OCI-M2 (cell line): ENCODE measurements around the gene OR6N1.

Experiments
- DNase-seq: peaks from one replicate; lab custom pipeline; 2025; ENCODE audit not compliant: unreplicated experiment; lab: John Stamatoyannopoulos, UW

Gene OR6N1

DNA sequence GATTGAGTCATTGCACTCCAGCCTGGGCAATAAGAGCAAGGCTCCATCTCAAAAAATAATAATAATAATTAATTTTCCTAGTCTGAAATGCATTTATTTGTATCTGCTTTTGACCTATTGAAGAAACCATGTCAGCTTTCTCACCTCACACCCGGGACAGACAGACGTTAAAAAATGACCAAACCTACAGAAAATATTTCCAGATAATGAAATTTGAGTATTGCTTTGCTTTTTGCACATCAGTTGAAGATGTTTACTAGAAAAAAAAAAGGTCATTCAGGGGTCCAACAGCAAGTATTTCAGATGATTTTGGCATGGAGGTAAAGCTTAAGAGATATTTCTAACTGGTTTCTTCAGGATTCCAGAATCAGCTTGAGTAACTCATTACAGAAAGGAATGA lies 17.6 kb downstream of the OR6N1 start, which contains the start of gene OR6K6:
Gene OR6K6 (plus strand): TSS at position 301 of the 400 bp plus-strand sequence. CDS start 168 bp downstream, outside the sequence.
- no peak for DNase-seq

GRCh38 chr1:158752155-158752712 lies 19.8 kb downstream of the OR6N1 start:
- DNase-seq, result no peak

DNA sequence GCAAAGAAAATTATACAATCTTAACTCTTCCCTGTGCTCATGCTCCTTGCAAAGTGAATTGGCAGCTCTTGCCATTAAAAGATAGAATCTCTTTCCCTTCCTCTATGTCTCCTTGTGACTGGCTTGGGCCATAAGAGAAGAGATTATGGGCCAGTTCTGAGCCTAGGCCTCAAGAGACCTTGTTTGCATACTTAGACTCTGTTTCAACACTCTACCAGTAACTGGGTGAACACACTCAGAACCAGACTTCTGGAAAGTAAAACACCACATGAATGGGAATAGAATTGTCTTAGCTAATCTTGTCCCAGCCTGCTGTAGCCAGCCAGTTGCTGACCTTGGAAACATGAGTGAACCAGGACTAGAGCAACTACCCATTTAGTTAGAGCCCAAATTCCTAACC lies 36.1 kb downstream of the OR6N1 start:
- no peak for DNase-seq

GRCh38 chr1:158732524-158732923 lies 39.5 kb downstream of the OR6N1 start:
- no peak for DNase-seq

DNA sequence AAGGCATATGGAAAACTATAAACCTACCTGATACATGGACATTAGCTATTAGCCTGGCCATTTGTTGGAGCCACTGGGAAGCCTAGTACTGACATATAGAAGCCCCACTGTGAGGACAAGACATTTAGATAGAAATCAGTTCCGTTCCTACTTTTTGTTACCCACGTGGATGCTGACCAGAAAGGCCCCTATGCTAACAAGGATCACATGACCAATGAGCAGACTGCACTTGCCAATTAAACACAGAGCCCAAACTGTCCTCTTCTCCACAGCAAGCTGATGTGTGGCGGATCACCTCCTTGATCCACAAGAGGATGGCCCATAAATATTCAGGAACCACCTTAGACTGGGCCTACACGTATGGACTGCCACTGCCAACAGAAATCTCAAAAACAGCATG lies 40.3 kb downstream of the OR6N1 start:
- no peak for DNase-seq

DNA sequence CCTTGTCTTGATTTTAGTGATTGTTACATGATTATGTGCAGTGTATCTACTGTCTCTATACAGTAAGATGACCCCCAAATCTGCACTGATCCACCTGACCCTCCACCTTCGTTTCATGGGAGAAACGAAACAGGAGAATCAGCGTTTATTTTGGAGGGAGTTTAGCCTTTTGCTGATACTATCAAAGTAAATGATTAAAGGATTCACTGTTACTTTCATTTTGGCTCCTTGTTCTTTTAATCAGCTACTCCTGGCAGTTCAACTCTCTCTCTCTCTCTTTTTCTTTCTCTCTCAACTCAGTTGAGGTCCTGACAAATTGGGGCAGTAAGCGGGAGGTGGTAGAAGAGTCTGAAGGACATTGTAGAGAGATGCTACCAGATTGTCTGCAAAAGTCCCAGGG lies 41.5 kb downstream of the OR6N1 start:
- no peak for DNase-seq

DNA sequence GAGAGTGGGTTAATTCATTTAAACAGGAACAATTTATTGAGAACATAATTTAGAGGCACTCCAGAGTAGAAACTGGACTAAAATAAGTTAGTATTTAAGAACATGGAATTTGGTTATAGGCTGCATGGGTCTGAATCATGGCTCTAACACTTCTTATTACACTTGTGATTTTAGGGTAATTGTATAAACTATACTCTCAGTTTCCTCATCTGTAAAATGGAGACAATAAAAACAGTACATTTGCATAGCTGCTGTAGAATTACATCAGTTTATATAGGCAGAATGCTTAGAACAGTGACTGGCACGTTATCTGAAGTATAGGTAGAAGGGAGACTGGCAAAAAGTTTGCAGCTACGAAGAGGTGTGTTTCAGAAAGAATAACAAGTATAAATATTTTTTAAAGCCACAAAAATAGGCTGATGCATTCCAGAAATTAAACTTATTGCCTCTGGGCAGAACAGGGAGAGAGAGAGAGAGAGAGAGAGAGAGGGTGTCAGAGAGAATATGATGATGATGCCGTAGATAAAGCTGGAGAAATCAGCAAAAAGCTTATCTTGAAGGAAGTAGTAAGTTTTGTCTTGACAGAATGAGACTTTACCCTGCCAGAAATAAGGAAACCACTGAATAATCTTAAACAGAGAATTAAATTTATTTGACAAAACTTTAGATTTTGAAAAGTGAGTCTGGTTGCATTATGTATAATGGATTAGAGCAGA lies 43.3 kb downstream of the OR6N1 start:
- no peak for DNase-seq

DNA sequence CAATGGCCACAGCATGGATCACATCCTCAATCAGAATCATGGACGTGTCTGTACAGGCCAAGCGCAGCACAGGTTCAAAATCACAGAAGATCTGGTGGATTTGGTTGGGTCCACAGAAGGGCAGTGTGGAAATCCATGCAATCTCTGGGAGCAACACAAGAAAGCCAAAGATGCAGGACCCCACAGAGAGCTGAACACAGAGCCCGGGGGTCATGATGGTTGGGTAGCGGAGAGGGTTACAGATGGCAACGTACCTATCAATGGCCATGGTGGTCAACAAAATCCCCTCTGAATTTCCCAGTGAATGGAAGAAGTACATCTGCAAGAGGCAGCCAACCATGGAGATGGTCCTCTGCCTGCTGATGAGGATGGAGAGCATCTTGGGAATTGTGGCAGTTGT lies 47.6 kb downstream of the OR6N1 start:
- DNase-seq, result no peak

DNA sequence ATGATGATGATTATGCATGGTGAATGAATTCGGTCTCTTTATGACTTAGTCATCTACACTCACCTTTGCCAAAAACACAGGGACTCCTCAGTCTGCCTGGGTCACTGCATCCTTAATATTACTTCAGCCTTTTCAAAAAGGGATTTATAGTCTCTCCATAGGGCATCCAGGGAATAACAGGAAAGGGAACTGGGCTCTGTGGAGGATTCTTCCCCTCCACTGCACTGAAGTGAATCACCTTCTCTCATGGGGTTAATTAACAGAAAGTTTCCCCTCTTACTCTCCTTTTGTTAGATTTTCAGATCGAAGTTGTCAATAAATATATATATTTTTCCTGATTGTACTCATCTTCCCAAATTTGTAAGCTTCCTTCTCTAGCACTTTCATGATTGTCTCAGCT lies 51.4 kb downstream of the OR6N1 start, which contains the start of gene OR6K3:
Gene OR6K3 (minus strand): TSS at position 101 of the 400 bp plus-strand sequence. CDS start 2,605 bp downstream, outside the sequence.
- no peak for DNase-seq

- no peak for DNase-seq
Measured at GRCh38 chr1:158719664-158720063, 52.3 kb downstream of the OR6N1 start.

GRCh38 chr1:158717344-158717743 lies 54.7 kb downstream of the OR6N1 start:
- no peak for DNase-seq

DNA sequence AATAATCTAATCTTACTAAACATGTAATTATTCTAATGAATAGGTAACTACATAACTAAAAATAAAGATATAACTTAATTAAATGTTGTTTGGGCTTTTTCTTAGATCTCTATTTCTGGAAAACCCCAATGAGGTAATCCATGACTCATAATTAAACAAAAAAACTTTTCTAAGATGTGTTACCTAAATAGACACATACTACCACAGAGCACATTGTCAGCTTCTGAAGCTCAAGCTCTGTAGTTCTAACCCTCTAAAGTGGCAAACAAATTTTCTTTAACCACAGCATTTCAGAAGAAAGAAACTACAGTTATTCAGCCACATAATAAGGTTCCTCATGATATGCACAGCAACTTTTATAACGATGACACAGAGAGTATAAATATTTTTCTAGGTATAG lies 55.7 kb downstream of the OR6N1 start:
- no peak for DNase-seq

GRCh38 chr1:158714754-158715153 lies 57.2 kb downstream of the OR6N1 start:
- no peak for DNase-seq
